Islet precursor cell (in vitro differentiated cells): ENCODE measurements around the gene PCBP4.
"Not testable (repeated sequence)": the region's sequence is repeated elsewhere in the genome, so short reads cannot be mapped to it uniquely, and the experiment has no call there.

Experiments used
- DNase-seq: peaks from one replicate; pipeline ENCODE4 v3.0.0-alpha.2; 2018

PCBP4 gene

DNA sequence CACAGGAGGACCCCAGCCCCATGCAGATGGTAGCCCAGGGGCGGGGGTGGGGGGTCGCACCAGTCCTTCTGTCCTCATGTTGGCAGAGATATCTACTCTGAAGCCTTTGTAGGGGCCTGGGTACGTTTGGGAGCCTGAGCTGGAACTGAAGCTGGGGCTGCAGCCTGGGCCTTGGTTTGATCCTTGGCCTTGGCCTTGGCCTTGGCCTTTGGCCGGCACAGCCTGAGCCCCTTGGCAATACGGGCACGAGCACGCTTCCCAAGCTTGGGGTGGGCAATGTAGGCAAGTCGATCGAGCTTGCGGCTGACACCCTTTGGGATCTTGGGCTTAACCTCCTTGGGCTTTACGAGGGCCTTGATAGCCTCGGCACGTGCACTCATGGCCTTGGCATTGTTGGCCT lies 26.4 kb upstream of the PCBP4 start:
- DNase-seq: not testable (repeated sequence)

GRCh38 chr3:51992017-51992682 lies 24.9 kb upstream of the PCBP4 start:
- DNase-seq: no peak

GRCh38 chr3:51990501-51990971 lies 23.3 kb upstream of the PCBP4 start:
- peak; percentile 41 for DNase-seq

GRCh38 chr3:51988286-51989146 lies 21.3 kb upstream of the PCBP4 start:
- no peak for DNase-seq

DNA sequence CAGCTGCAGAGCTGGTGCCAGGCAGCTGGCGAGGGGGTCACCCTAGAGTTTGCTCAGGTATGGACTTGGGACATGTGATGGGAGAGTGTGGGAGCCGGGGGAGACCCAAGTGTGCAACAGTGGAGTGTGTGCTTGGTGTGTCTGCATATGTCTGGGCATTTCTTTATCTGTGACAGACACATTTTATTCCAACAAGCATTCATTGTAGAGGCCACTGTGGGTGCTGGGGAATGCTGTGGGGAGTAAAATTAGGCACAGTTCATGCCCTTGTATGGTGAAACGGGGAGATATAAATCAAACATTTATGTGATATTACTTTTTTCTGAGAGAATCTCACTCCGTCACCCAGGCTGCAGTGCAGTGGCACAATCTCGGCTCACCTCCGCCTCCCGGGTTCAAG lies 20.3 kb upstream of the PCBP4 start:
- DNase-seq: no peak

DNA sequence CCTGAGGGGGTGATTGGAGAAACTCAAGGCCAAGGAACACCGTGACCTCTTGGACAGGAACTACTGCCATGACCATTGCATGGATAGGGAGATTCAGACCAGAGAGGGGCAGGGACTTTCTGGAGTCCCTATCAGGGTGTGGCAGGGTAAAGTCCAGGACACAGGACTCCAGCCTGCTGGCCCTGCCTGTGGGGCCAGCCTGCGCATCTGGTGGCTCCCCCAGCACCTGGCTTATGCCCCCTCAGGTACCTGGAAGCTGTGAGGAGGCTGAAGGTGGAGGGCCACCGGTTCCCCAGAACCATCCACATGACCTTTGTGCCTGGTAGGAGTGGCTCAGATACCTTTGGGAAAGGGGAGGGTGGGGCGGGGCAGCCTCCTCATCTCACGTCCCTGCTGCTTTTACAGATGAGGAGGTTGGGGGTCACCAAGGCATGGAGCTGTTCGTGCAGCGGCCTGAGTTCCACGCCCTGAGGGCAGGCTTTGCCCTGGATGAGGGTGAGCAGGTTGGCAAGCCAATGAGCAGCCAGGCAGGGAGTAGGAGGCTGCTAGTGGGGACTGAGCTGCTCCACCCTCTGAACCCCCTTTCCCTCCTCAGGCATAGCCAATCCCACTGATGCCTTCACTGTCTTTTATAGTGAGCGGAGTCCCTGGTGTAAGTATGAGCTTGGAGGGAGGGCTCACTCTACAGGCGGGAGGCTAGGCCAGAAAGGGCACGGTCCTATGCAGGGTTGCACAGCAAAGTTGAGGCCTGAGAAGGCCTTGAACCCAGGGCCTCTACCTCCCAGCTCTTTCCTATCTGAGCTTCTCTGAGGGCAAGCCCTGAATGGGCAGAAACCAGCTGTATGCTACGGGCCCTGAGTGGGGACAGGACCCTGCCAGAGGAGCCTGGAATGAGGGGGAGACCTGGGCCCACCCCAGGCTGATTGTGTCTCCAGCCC lies 19.0 kb upstream of the PCBP4 start:
- no peak for DNase-seq

GRCh38 chr3:51985063-51985462 lies 17.8 kb upstream of the PCBP4 start:
- DNase-seq: no peak

DNA sequence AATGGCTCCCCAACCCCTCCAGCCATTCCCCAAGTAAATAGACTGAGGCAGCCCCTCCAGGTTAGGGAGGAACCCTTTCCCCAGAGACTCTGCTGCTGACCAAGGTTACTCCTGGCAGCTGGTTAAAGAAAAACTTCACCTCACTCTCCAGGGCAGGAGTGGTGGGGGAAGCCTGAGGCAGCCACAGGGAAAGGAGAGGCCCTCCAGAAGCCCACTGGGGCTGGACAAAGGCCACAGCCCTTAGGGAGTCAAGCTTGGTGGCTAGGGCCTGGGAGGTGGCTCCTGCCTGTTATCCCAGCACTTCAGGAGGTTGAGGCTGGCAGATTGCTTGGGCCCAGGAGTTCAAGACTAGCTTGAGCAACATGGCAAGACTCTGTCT lies 17.0 kb upstream of the PCBP4 start:
- no peak for DNase-seq

DNA sequence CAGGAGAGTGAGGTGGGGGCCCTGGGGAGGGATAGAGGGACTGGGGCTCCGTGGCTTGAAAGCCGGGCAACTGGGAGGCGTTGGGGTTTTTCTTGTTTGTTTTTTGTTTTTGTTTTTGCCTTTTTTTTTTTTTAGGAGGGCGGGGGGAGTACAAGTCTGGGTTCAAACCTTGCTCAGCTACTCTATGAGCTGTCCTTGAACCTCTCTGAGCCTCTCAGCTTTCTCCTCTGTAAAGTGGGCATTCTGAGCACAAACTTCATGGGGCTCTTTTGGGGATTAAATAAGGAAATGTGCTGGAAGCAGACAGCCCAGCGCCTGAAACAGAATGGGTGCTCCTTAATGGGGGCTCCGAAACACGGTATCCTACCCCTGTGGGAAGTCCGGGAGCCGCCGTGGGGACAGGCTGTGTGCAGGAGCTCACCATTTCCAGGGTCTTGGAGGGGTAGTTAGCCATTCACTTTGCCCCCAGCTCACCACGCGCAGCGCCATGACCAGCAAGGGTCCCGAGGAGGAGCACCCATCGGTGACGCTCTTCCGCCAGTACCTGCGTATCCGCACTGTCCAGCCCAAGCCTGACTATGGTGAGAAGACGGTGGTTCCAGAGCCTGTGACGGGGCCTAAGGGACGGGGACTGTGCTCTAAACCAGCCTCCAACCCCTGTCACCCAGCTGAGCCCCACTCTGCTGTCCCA lies 16.5 kb upstream of the PCBP4 start:
- no peak for DNase-seq

GRCh38 chr3:51982838-51983577 lies 15.8 kb upstream of the PCBP4 start, which contains the start of gene ACY1:
TSS of gene ACY1 (plus strand) at chr3:51983535. CDS start at chr3:51984065, 530 bp downstream.
- peak; percentile 96 for DNase-seq

- DNase-seq: peak; percentile 92
These were observed 15.1 kb upstream of the PCBP4 start for GRCh38 chr3:51982352-51982837.

DNA sequence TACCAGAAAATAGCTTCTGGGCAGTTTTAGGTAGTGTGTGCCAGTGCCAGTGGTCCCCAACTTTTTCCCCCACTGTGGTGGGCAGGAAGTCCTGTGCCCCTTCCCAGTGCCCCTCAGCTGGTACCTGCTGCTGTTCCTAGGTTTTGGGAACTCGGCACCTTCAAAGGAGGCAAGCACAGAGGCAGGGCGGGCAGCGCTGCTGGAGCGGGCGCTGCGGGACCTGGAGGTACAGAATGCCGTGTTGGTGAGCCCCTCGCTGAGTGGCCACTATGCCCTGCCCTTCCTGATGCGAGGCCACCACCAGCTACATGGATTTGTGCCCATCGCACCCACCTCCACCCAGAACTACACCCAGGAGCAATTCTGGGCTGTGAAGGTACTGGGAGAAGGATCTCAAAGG lies 13.0 kb upstream of the PCBP4 start:
- DNase-seq: no peak

GRCh38 chr3:51978143-51978502 lies 10.9 kb upstream of the PCBP4 start:
- no peak for DNase-seq

GRCh38 chr3:51977446-51978142 lies 10.3 kb upstream of the PCBP4 start:
- DNase-seq: no peak

- DNase-seq: peak; percentile 81
These were observed 8.7 kb upstream of the PCBP4 start for GRCh38 chr3:51975852-51976549.

DNA sequence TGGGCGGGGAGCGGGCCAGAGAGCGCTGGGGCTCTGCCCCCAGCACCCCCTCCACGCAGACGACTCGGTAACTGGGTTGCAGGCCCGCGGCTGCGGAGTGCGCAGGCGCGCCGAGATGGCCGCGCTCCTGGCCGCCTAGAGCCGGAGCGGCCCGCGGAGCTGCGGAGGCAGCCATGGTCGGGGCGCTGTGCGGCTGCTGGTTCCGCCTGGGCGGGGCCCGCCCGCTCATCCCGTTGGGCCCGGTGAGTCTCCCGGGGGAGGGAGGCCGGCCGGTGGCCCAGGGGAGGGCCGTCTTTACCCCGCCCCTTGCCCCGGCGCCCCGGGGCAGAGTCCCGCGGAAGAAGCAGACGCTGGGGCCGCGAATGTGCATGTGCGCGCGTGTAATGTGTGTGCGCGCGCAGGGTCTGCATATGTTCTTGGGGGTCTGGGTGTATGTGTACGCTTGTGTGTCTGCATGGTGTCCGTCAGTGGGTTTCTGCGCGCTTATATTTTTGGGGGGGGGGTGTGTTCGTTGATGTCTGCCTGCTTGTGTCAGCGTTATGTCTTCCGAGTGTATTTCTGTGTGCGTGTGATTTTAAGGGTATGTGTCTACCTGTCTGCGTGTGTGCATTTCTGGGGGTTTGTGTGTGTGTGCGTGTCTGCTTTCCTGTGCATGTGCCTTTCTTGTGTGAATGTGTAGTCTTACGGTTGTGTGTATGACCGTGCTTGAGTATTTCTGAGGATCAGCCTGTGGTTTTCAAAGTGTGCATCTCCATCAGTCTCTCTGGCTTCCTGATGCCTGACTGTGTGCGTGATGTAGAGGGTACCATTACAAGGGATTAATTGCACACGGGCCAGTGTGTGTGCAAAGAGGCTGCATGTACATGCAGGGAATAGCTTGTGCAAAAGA lies 8.0 kb upstream of the PCBP4 start, which contains the start of gene ABHD14A:
ABHD14A (plus strand) TSS at position 102 of the 889 bp plus-strand sequence; CDS start at position 174, 72 bp downstream.
- peak; percentile 82 for DNase-seq

DNA sequence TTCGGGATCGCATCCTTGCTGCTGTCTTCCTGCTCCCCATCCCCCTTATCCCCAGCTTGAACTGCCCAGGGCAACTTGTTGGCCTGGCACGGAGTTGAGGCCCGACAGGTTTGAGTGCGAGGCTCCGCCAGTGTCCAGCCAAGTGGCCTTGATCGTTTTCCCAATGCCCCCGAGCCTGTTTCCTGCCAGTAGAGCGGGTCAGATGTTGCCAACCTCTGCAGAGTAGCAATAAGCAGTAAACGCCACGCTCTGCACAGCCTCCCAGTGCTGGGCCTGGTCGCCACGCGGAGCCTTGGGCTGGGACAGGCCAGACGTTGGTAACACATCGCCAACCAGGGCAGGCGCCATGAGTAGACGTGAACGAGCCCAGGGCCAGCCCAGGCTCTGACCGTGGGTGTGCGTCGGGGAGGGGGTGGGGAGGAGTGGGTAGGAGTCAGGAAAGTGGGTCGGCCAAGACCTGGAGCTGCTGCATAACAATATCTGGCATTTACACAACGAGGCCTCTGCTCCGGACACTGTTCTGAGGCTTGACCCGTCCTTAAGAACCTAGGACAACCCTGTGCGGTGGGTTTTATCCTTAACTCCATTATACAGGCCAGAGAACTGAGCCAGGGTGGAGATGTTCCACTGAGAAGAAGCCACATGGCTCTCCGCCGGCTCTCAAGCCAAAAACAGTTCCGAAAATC lies 7.2 kb upstream of the PCBP4 start:
- DNase-seq: no peak

DNA sequence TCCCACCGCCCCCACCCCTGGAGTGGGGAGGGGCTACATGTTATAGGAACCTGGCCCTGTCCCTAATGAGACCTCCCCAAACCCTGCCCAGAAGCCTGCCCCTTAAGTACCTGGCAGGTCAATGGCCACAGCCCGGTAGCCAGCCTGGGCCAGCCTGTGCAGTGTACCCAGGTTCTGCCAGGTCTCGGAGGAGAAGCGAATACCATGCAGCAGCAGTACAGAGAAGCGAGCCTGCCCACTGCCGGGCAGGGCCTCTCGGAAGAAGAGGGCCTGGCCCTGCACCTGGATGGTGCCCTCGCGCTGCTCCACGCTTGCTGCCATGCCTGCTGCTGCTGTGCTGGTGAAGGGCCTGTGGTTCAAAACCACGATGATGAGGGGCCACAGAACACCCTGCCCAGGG lies 4.1 kb upstream of the PCBP4 start:
- DNase-seq: no peak
